Transverse colon (tissue), 4 donors: ENCODE data around the gene AKAP4. TPM values are rescaled to one million over a fixed set of nuclear protein-coding genes. Genes with fewer than 3 reads are reported as not detected.

Experiments used
- DNase-seq: peaks from one replicate; pipeline ENCODE4 v3.0.0-alpha.2; 2019
- H3K27ac ChIP-seq, 4 donors: fragments of 200-600 bp; sonication (generic); 2 replicates each; pipeline ENCODE4 v1.5.1; 2016 to 2018; ENCODE audit warnings: inconsistent platforms in 4 of 4
- H3K27me3 ChIP-seq: fragments of 200-600 bp; sonication (generic); 2 replicates; pipeline ENCODE4 v1.5.1; 2017; ENCODE audit warnings: inconsistent platforms
- H3K36me3 ChIP-seq, 4 donors: fragments of 200-600 bp; sonication (generic); 2 replicates each; pipeline ENCODE4 v1.5.1; 2017 to 2019; ENCODE audit warnings: inconsistent platforms in 4 of 4
- H3K4me1 ChIP-seq, 4 donors: fragments of 200-600 bp; sonication (generic); 2 replicates each; pipeline ENCODE4 v1.5.1; 2017 to 2020; ENCODE audit warnings: inconsistent platforms in 4 of 4
- H3K4me3 ChIP-seq, 4 donors: fragments of 200-600 bp; sonication (generic); 1 replicate in 1 of 4; 2 replicates in 3 of 4; pipeline versions ENCODE4 v1.5.1 to v1.6.1; 2017 to 2019; ENCODE audit warnings: inconsistent platforms in 4 of 4
- H3K9me3 ChIP-seq, 2 donors: fragments of 200-600 bp; sonication (generic); 2 replicates each; pipeline ENCODE4 v1.5.1; 2017 to 2019; ENCODE audit warnings: inconsistent platforms in 2 of 2
- CTCF ChIP-seq, 5 experiments: fragments of 200-600 bp in 3 of 5; fragments of 450-650 bp in 2 of 5; sonication (generic) in 3 of 5; IDR thresholded peaks; 1 replicate in 2 of 5; 2 replicates in 3 of 5; pipeline ENCODE4 v1.5.1; 2016 to 2017; ENCODE audit warnings: antibody characterized with exemption in 5 of 5, inconsistent platforms in 3 of 5, mild to moderate bottlenecking in 2 of 5, moderate library complexity in 1 of 5
- EP300 ChIP-seq: sonication (generic); formaldehyde crosslinking; IDR thresholded peaks from one replicate; pipeline ENCODE4 v1.6.1; 2017; ENCODE audit warnings: antibody characterized with exemption, low read depth
- POLR2A ChIP-seq: fragments of 450-650 bp; IDR thresholded peaks from one replicate; pipeline ENCODE4 v1.6.1; 2016; ENCODE audit warnings: antibody characterized with exemption, mild to moderate bottlenecking, moderate library complexity
- POLR2AphosphoS5 ChIP-seq, 3 donors: sonication (generic); formaldehyde crosslinking; IDR thresholded peaks; one replicate each; pipeline ENCODE4 v1.6.1; 2016; ENCODE audit warnings: antibody characterized with exemption in 3 of 3
- WGBS, 2 donors: methylation state at CpG; one replicate each; pipeline ENCODE4 v1.1.5; 2018; ENCODE audit warnings: low coverage in 1 of 2; 5-methylcytosine and 5-hydroxymethylcytosine counted together
- in situ Hi-C, 4 donors: fragments of 200-750 bp; cut with MboI; loops; one replicate each; pipeline versions ENCODE4 v1.15.0 to v1.15.1; 2017; ENCODE audit warnings: low sequenced_read_pairs in 3 of 4, low pct_ligation_motif_present in 1 of 4, low pct_unique_long_range_greater_than_20kb in 1 of 4
- intact Hi-C: fragments of 100-400 bp; cut with DNase I; formaldehyde crosslinking; loops from one replicate; pipeline ENCODE4 v1.15.1; 2023; ENCODE audit warnings: low total_unique reads
- total RNA-seq, 4 donors: library from RNA; depleted of rRNA; stranded (reverse); fragments of >200 nt; gene quantifications; one replicate each; pipeline ENCODE4 v1.1.0, GENCODE V29; 2016

Gene AKAP4
- total RNA-seq, 4 donors from 2014 or later, result not detected

- intact Hi-C loops, result no loop called here
- 42 to 100% methylated on average over 1 to 10 of the region's 10 CpGs for WGBS, 2 donors
- no peaks in the 10 kb centered on the region for H3K9me3 ChIP-seq
- no peaks in the 10 kb centered on the region for H3K36me3 ChIP-seq
- H3K4me1 ChIP-seq, result peaks cover 0 to 6% (median 0%) of the 10 kb centered on the region in 4 donors
- no peak for TF ChIP-seq POLR2A
- TF ChIP-seq CTCF (IDR thresholded peaks at IDR 0.05), result no peak
- TF ChIP-seq EP300, result no peak
- TF ChIP-seq POLR2AphosphoS5 (IDR thresholded peaks at IDR 0.05), result no peak
- H3K4me3 ChIP-seq, result no peak overlapping the region
- no peak for DNase-seq
- no peaks in the 10 kb centered on the region for H3K27me3 ChIP-seq
- in situ Hi-C loops, result no loop called here
- peak overlapping the region in 1 of 4 donors; percentile 24 for H3K27ac ChIP-seq
Observed at GRCh38 chrX:50180073-50180940, 20.5 kb downstream of the AKAP4 start.

GRCh38 chrX:50169717-50170116 lies 31.1 kb downstream of the AKAP4 start:
- Histone ChIP-seq H3K9me3 (no peaks in the 10 kb centered on the region), H3K27ac (no peak overlapping the region), H3K4me1 (no peaks in the 10 kb centered on the region), H3K36me3 (no peaks in the 10 kb centered on the region), H3K27me3 (no peaks in the 10 kb centered on the region), H3K4me3 (no peak overlapping the region)
- WGBS, 2 donors, result 85% methylated on average over 3 of the region's 3 CpGs; no CpG with 5 or more reads in 1 of the 2 donors
- intact Hi-C loops, result no loop called here
- no peak for DNase-seq
- in situ Hi-C loops, result no loop called here
- no peak for TF ChIP-seq POLR2A
- no peak for TF ChIP-seq POLR2AphosphoS5 (IDR thresholded peaks at IDR 0.05)
- TF ChIP-seq EP300, result no peak
- no peak for TF ChIP-seq CTCF (IDR thresholded peaks at IDR 0.05)

- intact Hi-C loops, result no loop called here
- Histone ChIP-seq H3K36me3 (no peaks in the 10 kb centered on the region), H3K9me3 (no peaks in the 10 kb centered on the region), H3K4me3 (no peak overlapping the region), H3K27me3 (no peaks in the 10 kb centered on the region), H3K4me1 (no peaks in the 10 kb centered on the region), H3K27ac (no peak overlapping the region)
- in situ Hi-C loops, result no loop called here
- 64 to 78% methylated on average over 3 to 5 of the region's 5 CpGs for WGBS, 2 donors
- DNase-seq, result no peak
- no peak for TF ChIP-seq POLR2AphosphoS5 (IDR thresholded peaks at IDR 0.05)
- no peak for TF ChIP-seq CTCF (IDR thresholded peaks at IDR 0.05)
- no peak for TF ChIP-seq EP300
- no peak for TF ChIP-seq POLR2A
Observed at GRCh38 chrX:50168241-50168687, 32.5 kb downstream of the AKAP4 start.

- Histone ChIP-seq H3K27me3 (no peaks in the 10 kb centered on the region), H3K4me1 (no peaks in the 10 kb centered on the region), H3K36me3 (no peaks in the 10 kb centered on the region), H3K4me3 (no peak overlapping the region), H3K27ac (no peak overlapping the region), H3K9me3 (no peaks in the 10 kb centered on the region)
- intact Hi-C loops (no loop called here), in situ Hi-C loops (no loop called here)
- no peak for DNase-seq
- WGBS, 2 donors, result 74% methylated on average over 7 of the region's 7 CpGs; no CpG with 5 or more reads in 1 of the 2 donors
- TF ChIP-seq EP300, result no peak
- TF ChIP-seq CTCF (IDR thresholded peaks at IDR 0.05), result no peak
- no peak for TF ChIP-seq POLR2AphosphoS5 (IDR thresholded peaks at IDR 0.05)
- no peak for TF ChIP-seq POLR2A
Observed at GRCh38 chrX:50167366-50167765, 33.4 kb downstream of the AKAP4 start.
